ENCODE measurements around the gene GRIK5. TPM values are rescaled to one million over a fixed set of nuclear protein-coding genes. Genes with fewer than 3 reads are reported as not detected.
A peak's percentile ranks its signal among the peaks of the same experiment; 100 is the strongest.

Gene GRIK5
- total RNA-seq, 1 donor from 2014 or later: 0.37 TPM

DNA sequence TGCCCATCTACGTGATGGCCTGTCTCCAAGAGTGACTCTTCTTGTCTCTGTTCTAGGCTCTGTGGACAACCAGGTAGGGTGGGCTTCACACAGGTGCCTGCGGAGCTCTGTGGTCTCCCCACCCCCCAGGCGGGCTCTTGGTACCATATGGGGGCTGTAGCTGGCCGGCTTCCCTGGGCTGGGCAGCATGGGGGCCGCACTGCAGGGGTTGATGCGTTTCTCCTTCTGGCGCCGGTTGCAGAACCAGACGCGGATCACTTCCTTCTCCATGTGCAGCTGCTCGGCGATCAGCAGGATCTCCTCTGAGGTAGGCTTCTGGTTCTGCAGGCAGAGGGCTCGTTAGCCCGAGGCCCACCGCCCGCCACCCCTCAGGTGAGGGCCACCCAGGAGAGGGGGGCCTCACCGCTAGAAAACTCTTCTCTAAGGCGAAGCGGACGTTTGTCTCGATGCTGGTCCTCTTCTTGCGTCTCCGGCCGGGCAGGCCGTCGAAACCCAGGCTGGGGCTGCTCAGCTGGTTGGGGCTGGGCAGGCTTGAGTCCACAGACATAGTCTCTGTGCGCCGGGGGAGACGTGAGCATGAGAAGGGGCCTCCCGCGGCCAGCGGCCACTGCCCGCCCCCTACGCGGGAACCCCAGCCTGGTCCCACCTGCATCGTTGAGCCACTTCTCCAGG is 25.3 kb upstream of the GRIK5 start:
- Mint-ChIP-seq H3K4me1 (ENCODE audit: low read depth) (peaks cover 4% of the 10 kb centered on the region), H3K27me3 (ENCODE audit: low read depth) (no peaks in the 10 kb centered on the region), H3K9me3 (ENCODE audit: low read depth) (no peaks in the 10 kb centered on the region), H3K4me3 (ENCODE audit: unreplicated experiment) (no peak overlapping the region), H3K27ac (ENCODE audit: unreplicated experiment) (no peak overlapping the region), H3K36me3 (ENCODE audit: low read depth) (no peaks in the 10 kb centered on the region)
- no peak for TF ChIP-seq CTCF (IDR thresholded peaks at IDR 0.05)
- no peak for DNase-seq (ENCODE audit: low spot score)

DNA sequence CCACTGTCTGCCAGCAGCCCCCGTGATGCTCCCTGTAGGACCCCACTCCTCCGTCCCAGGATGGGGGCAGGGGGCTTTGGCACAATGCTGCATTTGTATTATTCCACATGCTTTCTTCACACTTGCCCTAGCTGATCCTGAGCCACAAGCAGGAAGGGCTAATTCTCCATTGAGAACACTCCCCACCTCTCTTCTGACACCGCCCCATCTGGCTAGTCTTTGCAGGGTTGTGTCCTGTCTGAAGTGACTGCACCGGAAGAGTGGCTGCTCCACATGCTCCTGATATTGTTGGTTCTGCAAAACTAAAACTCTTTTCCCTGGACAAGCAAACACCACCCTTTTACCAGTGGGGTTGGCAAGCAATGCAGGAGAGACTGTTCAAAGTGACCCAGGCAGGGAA is 23.9 kb upstream of the GRIK5 start:
- no peak overlapping the region for H3K27ac Mint-ChIP-seq (ENCODE audit: unreplicated experiment)

GRCh38 chr19:42093505-42093904 is 23.5 kb upstream of the GRIK5 start:
- Mint-ChIP-seq H3K36me3 (ENCODE audit: low read depth) (no peaks in the 10 kb centered on the region), H3K27ac (ENCODE audit: unreplicated experiment) (no peak overlapping the region), H3K9me3 (ENCODE audit: low read depth) (no peaks in the 10 kb centered on the region), H3K4me3 (ENCODE audit: unreplicated experiment) (no peak overlapping the region), H3K4me1 (ENCODE audit: low read depth) (peaks cover 11% of the 10 kb centered on the region), H3K27me3 (ENCODE audit: low read depth) (no peaks in the 10 kb centered on the region)
- TF ChIP-seq CTCF (IDR thresholded peaks at IDR 0.05): no peak
- DNase-seq (ENCODE audit: low spot score): no peak

More for the DNA sequence above, 23.9 kb upstream of the GRIK5 start:
- Mint-ChIP-seq H3K4me3 (ENCODE audit: unreplicated experiment) (no peak overlapping the region), H3K9me3 (ENCODE audit: low read depth) (no peaks in the 10 kb centered on the region), H3K36me3 (ENCODE audit: low read depth) (no peaks in the 10 kb centered on the region), H3K4me1 (ENCODE audit: low read depth) (peaks cover 7% of the 10 kb centered on the region), H3K27me3 (ENCODE audit: low read depth) (no peaks in the 10 kb centered on the region)
- no peak for TF ChIP-seq CTCF (IDR thresholded peaks at IDR 0.05)
- no peak for DNase-seq (ENCODE audit: low spot score)

DNA sequence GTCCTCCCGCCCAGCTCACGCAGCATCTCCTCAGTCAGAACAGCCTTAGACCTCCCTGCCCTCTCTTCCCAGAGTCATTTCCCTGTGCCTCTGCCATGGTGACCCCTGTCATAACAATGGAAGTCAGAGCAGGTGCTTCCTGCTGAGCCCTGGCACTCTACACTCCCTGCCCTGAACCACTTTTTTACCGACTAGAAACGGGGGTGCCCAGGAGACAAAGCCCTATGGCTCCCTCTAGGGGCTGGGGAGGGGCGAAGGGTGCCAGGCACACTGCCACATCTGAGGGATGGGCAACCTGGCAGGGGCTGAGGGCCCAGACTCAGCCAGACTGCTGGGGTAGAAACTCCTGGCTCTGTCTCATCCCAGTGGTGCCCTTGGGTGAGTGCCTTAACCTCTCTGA is 22.3 kb upstream of the GRIK5 start:
- peak; percentile 69 for TF ChIP-seq CTCF (IDR thresholded peaks at IDR 0.05)
- DNase-seq (ENCODE audit: low spot score): no peak
- Mint-ChIP-seq H3K27me3 (ENCODE audit: low read depth) (no peaks in the 10 kb centered on the region), H3K36me3 (ENCODE audit: low read depth) (no peaks in the 10 kb centered on the region), H3K4me1 (ENCODE audit: low read depth) (peaks cover 21% of the 10 kb centered on the region), H3K27ac (ENCODE audit: unreplicated experiment) (no peak overlapping the region), H3K4me3 (ENCODE audit: unreplicated experiment) (no peak overlapping the region), H3K9me3 (ENCODE audit: low read depth) (no peaks in the 10 kb centered on the region)

DNA sequence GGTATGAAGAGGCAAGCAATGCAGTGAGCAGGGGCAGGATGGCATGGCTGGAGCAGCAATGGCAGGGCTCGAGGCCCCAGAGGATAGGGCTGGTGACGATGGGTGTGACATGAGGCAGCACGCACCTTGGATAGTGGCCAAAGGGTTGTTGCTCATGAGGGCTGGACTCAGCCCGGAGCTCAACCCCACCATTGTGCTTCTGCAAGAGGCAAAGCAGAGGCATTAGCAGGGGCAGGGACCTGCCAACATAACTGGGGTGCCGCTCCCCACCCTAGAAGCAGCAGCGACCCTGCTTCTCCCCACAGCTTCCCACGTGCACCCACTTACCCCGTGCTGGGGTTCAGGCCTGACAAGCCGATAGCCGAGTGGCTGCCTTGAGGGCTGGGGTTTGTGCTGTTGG is 21.7 kb upstream of the GRIK5 start:
- TF ChIP-seq CTCF (IDR thresholded peaks at IDR 0.05): no peak
- no peaks in the 10 kb centered on the region for H3K36me3 Mint-ChIP-seq (ENCODE audit: low read depth)
- no peak for DNase-seq (ENCODE audit: low spot score)
- H3K9me3 Mint-ChIP-seq (ENCODE audit: low read depth): no peaks in the 10 kb centered on the region
- H3K4me3 Mint-ChIP-seq (ENCODE audit: unreplicated experiment): no peak overlapping the region
- H3K27ac Mint-ChIP-seq (ENCODE audit: unreplicated experiment): no peak overlapping the region
- H3K27me3 Mint-ChIP-seq (ENCODE audit: low read depth): no peaks in the 10 kb centered on the region
- H3K4me1 Mint-ChIP-seq (ENCODE audit: low read depth): peaks cover 25% of the 10 kb centered on the region

All from chondrocyte (in vitro differentiated cells).